HL-60 (cell line): ENCODE data around the gene RASAL2.

ENCODE experiments used
- DNase-seq, 2 experiments: peaks; one replicate each; pipeline ENCODE4 v3.0.0-alpha.2; 2010 to 2020; ENCODE audit warnings: low read depth in 1 of 2, low spot score in 1 of 2
- H3K27ac ChIP-seq: fragments of 250-450 bp; sonication (Bioruptor Pico); replicated peaks from 2 replicates; pipeline ENCODE4 v1.5.1; 2020; ENCODE audit warnings: mild to moderate bottlenecking, moderate library complexity
- H3K27me3 ChIP-seq: fragments of 250-450 bp; sonication (Bioruptor Pico); 2 replicates; pipeline ENCODE4 v1.5.1; 2021; ENCODE audit warnings: mild to moderate bottlenecking, moderate library complexity; ENCODE audit not compliant: insufficient read depth, poor library complexity, severe bottlenecking
- H3K4me3 ChIP-seq: replicated peaks from 2 replicates; pipeline ENCODE4 v1.5.1; 2011; ENCODE audit warnings: mild to moderate bottlenecking, control low read depth, low read length; ENCODE audit not compliant: insufficient read depth
- GABPA ChIP-seq: IDR thresholded peaks from 2 replicates; pipeline ENCODE4 v1.6.1; 2012; ENCODE audit warnings: low read depth
- POLR2AphosphoS5 ChIP-seq: IDR thresholded peaks from 2 replicates; pipeline ENCODE4 v1.6.1; 2012; ENCODE audit warnings: low read depth
- SPI1 ChIP-seq: IDR thresholded peaks from 2 replicates; pipeline ENCODE4 v1.6.1; 2012; ENCODE audit warnings: low read depth, mild to moderate bottlenecking, borderline replicate concordance
- TF ChIP-seq, protein P1 (sequence below): IDR thresholded peaks from 2 replicates; pipeline ENCODE4 v1.6.1; 2012; ENCODE audit warnings: low read depth; ENCODE audit not compliant: insufficient replicate concordance
- TF ChIP-seq, protein P2 (sequence below): IDR thresholded peaks from one replicate; pipeline ENCODE4 v1.5.1; 2011; ENCODE audit warnings: low read length, control low read depth, inconsistent platforms; ENCODE audit not compliant: insufficient read depth

RASAL2 gene

GRCh38 chr1:178051071-178051470 is 42.8 kb upstream of the RASAL2 start:
- Histone ChIP-seq H3K4me3 (no peak overlapping the region), H3K27me3 (no peaks in the 10 kb centered on the region), H3K27ac (no peak overlapping the region)
- no peak for DNase-seq
- TF ChIP-seq SPI1: no peak
- no peak for TF ChIP-seq POLR2AphosphoS5
- TF ChIP-seq, protein P1, sequence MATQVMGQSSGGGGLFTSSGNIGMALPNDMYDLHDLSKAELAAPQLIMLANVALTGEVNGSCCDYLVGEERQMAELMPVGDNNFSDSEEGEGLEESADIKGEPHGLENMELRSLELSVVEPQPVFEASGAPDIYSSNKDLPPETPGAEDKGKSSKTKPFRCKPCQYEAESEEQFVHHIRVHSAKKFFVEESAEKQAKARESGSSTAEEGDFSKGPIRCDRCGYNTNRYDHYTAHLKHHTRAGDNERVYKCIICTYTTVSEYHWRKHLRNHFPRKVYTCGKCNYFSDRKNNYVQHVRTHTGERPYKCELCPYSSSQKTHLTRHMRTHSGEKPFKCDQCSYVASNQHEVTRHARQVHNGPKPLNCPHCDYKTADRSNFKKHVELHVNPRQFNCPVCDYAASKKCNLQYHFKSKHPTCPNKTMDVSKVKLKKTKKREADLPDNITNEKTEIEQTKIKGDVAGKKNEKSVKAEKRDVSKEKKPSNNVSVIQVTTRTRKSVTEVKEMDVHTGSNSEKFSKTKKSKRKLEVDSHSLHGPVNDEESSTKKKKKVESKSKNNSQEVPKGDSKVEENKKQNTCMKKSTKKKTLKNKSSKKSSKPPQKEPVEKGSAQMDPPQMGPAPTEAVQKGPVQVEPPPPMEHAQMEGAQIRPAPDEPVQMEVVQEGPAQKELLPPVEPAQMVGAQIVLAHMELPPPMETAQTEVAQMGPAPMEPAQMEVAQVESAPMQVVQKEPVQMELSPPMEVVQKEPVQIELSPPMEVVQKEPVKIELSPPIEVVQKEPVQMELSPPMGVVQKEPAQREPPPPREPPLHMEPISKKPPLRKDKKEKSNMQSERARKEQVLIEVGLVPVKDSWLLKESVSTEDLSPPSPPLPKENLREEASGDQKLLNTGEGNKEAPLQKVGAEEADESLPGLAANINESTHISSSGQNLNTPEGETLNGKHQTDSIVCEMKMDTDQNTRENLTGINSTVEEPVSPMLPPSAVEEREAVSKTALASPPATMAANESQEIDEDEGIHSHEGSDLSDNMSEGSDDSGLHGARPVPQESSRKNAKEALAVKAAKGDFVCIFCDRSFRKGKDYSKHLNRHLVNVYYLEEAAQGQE: no peak
- TF ChIP-seq, protein P2, sequence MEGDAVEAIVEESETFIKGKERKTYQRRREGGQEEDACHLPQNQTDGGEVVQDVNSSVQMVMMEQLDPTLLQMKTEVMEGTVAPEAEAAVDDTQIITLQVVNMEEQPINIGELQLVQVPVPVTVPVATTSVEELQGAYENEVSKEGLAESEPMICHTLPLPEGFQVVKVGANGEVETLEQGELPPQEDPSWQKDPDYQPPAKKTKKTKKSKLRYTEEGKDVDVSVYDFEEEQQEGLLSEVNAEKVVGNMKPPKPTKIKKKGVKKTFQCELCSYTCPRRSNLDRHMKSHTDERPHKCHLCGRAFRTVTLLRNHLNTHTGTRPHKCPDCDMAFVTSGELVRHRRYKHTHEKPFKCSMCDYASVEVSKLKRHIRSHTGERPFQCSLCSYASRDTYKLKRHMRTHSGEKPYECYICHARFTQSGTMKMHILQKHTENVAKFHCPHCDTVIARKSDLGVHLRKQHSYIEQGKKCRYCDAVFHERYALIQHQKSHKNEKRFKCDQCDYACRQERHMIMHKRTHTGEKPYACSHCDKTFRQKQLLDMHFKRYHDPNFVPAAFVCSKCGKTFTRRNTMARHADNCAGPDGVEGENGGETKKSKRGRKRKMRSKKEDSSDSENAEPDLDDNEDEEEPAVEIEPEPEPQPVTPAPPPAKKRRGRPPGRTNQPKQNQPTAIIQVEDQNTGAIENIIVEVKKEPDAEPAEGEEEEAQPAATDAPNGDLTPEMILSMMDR: no peak

GRCh38 chr1:178052650-178053461 is 41.0 kb upstream of the RASAL2 start:
- DNase-seq: no peak
- TF ChIP-seq, protein P1: no peak
- TF ChIP-seq POLR2AphosphoS5: no peak
- TF ChIP-seq, protein P2: no peak
- no peak for TF ChIP-seq SPI1
- TF ChIP-seq GABPA: no peak
- no peak overlapping the region for H3K27ac ChIP-seq
- no peak overlapping the region for H3K4me3 ChIP-seq
- no peaks in the 10 kb centered on the region for H3K27me3 ChIP-seq

DNA sequence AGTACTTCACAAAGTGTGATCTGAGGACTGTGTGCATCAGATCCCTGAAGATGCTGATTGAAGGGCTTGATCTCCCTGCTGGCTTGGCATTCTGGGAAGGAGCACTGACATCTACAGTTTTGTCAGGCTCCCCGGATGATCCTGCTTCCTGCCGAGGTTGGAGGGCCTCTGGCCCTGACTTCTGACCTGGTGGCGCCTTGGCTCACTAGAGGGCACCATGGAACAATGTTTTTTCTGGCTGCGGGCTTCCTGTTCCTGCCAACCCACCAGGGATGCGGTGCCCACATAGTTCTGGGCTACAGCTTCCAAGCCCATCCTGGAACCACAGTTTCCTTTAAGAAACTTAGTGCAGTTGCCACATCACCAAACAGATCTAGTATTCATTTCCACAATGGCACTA is 38.8 kb upstream of the RASAL2 start:
- Histone ChIP-seq H3K4me3 (no peak overlapping the region), H3K27ac (peak overlapping the region; percentile 76)
- TF ChIP-seq POLR2AphosphoS5: 0 out of 2 replicates have a peak, but pooled peaks have one; percentile 25
- TF ChIP-seq GABPA: 0 out of 2 replicates have a peak, but pooled peaks have one; percentile 22
- 0 out of 2 replicates have a peak, but pooled peaks have one; percentile 21 for TF ChIP-seq SPI1
- TF ChIP-seq, protein P1: no peak
- TF ChIP-seq, protein P2: peak; percentile 34

More for the DNA sequence above, 38.8 kb upstream of the RASAL2 start:
- DNase-seq: peak; percentile 57 to 70
- no peaks in the 10 kb centered on the region for H3K27me3 ChIP-seq
